HG03097 (cell line): ENCODE measurements around the gene CCT3.
"Not testable (repeated sequence)": the region's sequence is repeated elsewhere in the genome, so short reads cannot be mapped to it uniquely, and the experiment has no call there.

Experiments
- ATAC-seq: cut with Tn5 transposase; IDR thresholded peaks from one replicate; pipeline ENCODE4 v1.9.1; 2021; ENCODE audit not compliant: unreplicated experiment, low FRiP score

CCT3 gene

GRCh38 chr1:156368889-156369684 is 31.0 kb upstream of the CCT3 start, which contains the start of gene RHBG:
RHBG (plus strand) TSS chr1:156369211; CDS start chr1:156369250, 39 bp downstream.
- ATAC-seq = no peak

- ATAC-seq = no peak
Measured at GRCh38 chr1:156368157-156368658, 30.1 kb upstream of the CCT3 start.

- no peak for ATAC-seq
Measured at GRCh38 chr1:156367383-156368156, 29.5 kb upstream of the CCT3 start.

- no peak for ATAC-seq
Measured at GRCh38 chr1:156366378-156367166, 28.5 kb upstream of the CCT3 start.

GRCh38 chr1:156365754-156366153 is 27.7 kb upstream of the CCT3 start:
- no peak for ATAC-seq

- no peak for ATAC-seq
Measured at GRCh38 chr1:156360534-156360933, 22.4 kb upstream of the CCT3 start.

GRCh38 chr1:156359973-156360372 is 21.9 kb upstream of the CCT3 start:
- ATAC-seq = no peak

GRCh38 chr1:156359249-156359648 is 21.2 kb upstream of the CCT3 start:
- ATAC-seq = no peak

- ATAC-seq = no peak
Measured at GRCh38 chr1:156358641-156359040, 20.5 kb upstream of the CCT3 start.

GRCh38 chr1:156357977-156358376 is 19.9 kb upstream of the CCT3 start:
- no peak for ATAC-seq

GRCh38 chr1:156356875-156357534 is 18.9 kb upstream of the CCT3 start:
- no peak for ATAC-seq

GRCh38 chr1:156356262-156356874 is 18.3 kb upstream of the CCT3 start:
- no peak for ATAC-seq

- ATAC-seq = not testable (repeated sequence)
Measured at GRCh38 chr1:156352481-156352880, 14.4 kb upstream of the CCT3 start.

GRCh38 chr1:156347331-156347730 is 9.2 kb upstream of the CCT3 start:
- no peak for ATAC-seq

GRCh38 chr1:156346636-156347035 is 8.5 kb upstream of the CCT3 start:
- ATAC-seq = no peak

GRCh38 chr1:156346035-156346434 is 7.9 kb upstream of the CCT3 start:
- not testable (repeated sequence) for ATAC-seq

- no peak for ATAC-seq
Measured at GRCh38 chr1:156344409-156344808, 6.3 kb upstream of the CCT3 start.

GRCh38 chr1:156342166-156342955 is 4.3 kb upstream of the CCT3 start:
- no peak for ATAC-seq

GRCh38 chr1:156337888-156338179 is 258 bp downstream of the CCT3 start:
- no peak for ATAC-seq
